H9 (cell line): ENCODE data around the gene DENND1A. TPM values are rescaled to one million over a fixed set of nuclear protein-coding genes. Genes with fewer than 3 reads are reported as not detected.

Experiments
- DNase-seq: peaks from one replicate; pipeline ENCODE4 v3.0.0-alpha.2; 2017
- H2AFZ ChIP-seq: one replicate; pipeline ENCODE4 v1.6.1; 2013; ENCODE audit warnings: mild to moderate bottlenecking, low read length, control low read depth, moderate library complexity
- H2AK5ac ChIP-seq: 2 replicates; pipeline ENCODE4 v1.6.1; 2013; ENCODE audit warnings: low read length, control low read depth, mixed read lengths; ENCODE audit not compliant: insufficient read length
- H2BK120ac ChIP-seq: one replicate; pipeline ENCODE4 v1.6.1; 2013; ENCODE audit warnings: low read depth, mild to moderate bottlenecking, low read length, control low read depth, inconsistent platforms; ENCODE audit not compliant: poor library complexity, severe bottlenecking
- H2BK12ac ChIP-seq: 2 replicates; pipeline ENCODE4 v1.6.1; 2013; ENCODE audit warnings: low read length, control low read depth, mixed read lengths, low read depth; ENCODE audit not compliant: insufficient read length
- H2BK15ac ChIP-seq: 2 replicates; pipeline ENCODE4 v1.6.1; 2013; ENCODE audit warnings: low read depth, low read length, control low read depth
- H2BK20ac ChIP-seq: one replicate; pipeline ENCODE4 v1.6.1; 2013; ENCODE audit warnings: low read depth, mild to moderate bottlenecking, low read length, control low read depth, inconsistent platforms; ENCODE audit not compliant: poor library complexity, severe bottlenecking
- H2BK5ac ChIP-seq: 2 replicates; pipeline ENCODE4 v1.6.1; 2013; ENCODE audit warnings: low read length, control low read depth, mixed read lengths; ENCODE audit not compliant: insufficient read length
- H3K14ac ChIP-seq: 2 replicates; pipeline ENCODE4 v1.6.1; 2013; ENCODE audit warnings: low read length, control low read depth; ENCODE audit not compliant: insufficient read depth
- H3K18ac ChIP-seq: 2 replicates; pipeline ENCODE4 v1.6.1; 2013; ENCODE audit warnings: low read depth, mild to moderate bottlenecking, mixed read lengths, low read length, control low read depth; ENCODE audit not compliant: insufficient read length
- H3K23ac ChIP-seq: 2 replicates; pipeline ENCODE4 v1.6.1; 2013; ENCODE audit warnings: low read length, control low read depth, mixed read lengths, low read depth; ENCODE audit not compliant: insufficient read length
- H3K23me2 ChIP-seq: 2 replicates; pipeline ENCODE4 v1.6.1; 2013; ENCODE audit warnings: low read depth, mild to moderate bottlenecking, mixed read lengths, low read length, control low read depth; ENCODE audit not compliant: insufficient read length, poor library complexity, severe bottlenecking
- H3K27ac ChIP-seq: 2 replicates; pipeline ENCODE4 v1.5.1; 2013; ENCODE audit warnings: low read length, control low read depth, mixed read lengths, low read depth; ENCODE audit not compliant: insufficient read length
- H3K27me3 ChIP-seq: 2 replicates; pipeline ENCODE4 v1.6.1; 2013; ENCODE audit warnings: low read length, control low read depth, inconsistent platforms; ENCODE audit not compliant: insufficient read depth
- H3K4ac ChIP-seq: 2 replicates; pipeline ENCODE4 v1.6.1; 2013; ENCODE audit warnings: low read depth, mild to moderate bottlenecking, control low read depth, inconsistent platforms, low read length, moderate library complexity
- H3K4me1 ChIP-seq: 2 replicates; pipeline ENCODE4 v1.6.1; 2013; ENCODE audit warnings: low read length, control low read depth, inconsistent platforms; ENCODE audit not compliant: insufficient read depth
- H3K4me2 ChIP-seq: 2 replicates; pipeline ENCODE4 v1.6.1; 2013; ENCODE audit warnings: low read length, control low read depth, mixed read lengths; ENCODE audit not compliant: insufficient read length, insufficient read depth
- H3K56ac ChIP-seq: 2 replicates; pipeline ENCODE4 v1.6.1; 2013; ENCODE audit warnings: low read depth, mild to moderate bottlenecking, mixed read lengths, low read length, control low read depth; ENCODE audit not compliant: insufficient read length
- H3K79me1 ChIP-seq: 2 replicates; pipeline ENCODE4 v1.6.1; 2013; ENCODE audit warnings: low read depth, mild to moderate bottlenecking, moderate library complexity, low read length, control low read depth, inconsistent platforms; ENCODE audit not compliant: insufficient read depth, poor library complexity, severe bottlenecking
- H3K79me2 ChIP-seq: 2 replicates; pipeline ENCODE4 v1.6.1; 2013; ENCODE audit warnings: low read length, control low read depth, inconsistent platforms; ENCODE audit not compliant: insufficient read depth
- H3K9ac ChIP-seq: 2 replicates; pipeline ENCODE4 v1.6.1; 2013; ENCODE audit warnings: low read length, control low read depth, mixed read lengths; ENCODE audit not compliant: insufficient read length; ENCODE audit errors: extremely low read depth
- H3K9me3 ChIP-seq: one replicate; pipeline ENCODE4 v1.6.1; 2013; ENCODE audit warnings: low read depth, low read length, inconsistent platforms; ENCODE audit not compliant: control insufficient read depth
- H3T11ph ChIP-seq: one replicate; pipeline ENCODE4 v1.6.1; 2013; ENCODE audit warnings: mild to moderate bottlenecking, low read length, control low read depth, inconsistent platforms
- H4K20me1 ChIP-seq: one replicate; pipeline ENCODE4 v1.6.1; 2013; ENCODE audit not compliant: control insufficient read depth, insufficient read length, insufficient read depth
- H4K5ac ChIP-seq: 2 replicates; pipeline ENCODE4 v1.6.1; 2013; ENCODE audit warnings: low read depth, mild to moderate bottlenecking, mixed read lengths, low read length, control low read depth; ENCODE audit not compliant: insufficient read length
- H4K8ac ChIP-seq: replicated peaks from 2 replicates; pipeline ENCODE4 v1.6.1; 2013; ENCODE audit warnings: low read length, control low read depth, mixed read lengths, low read depth; ENCODE audit not compliant: insufficient read length
- H4K91ac ChIP-seq: 2 replicates; pipeline ENCODE4 v1.6.1; 2013; ENCODE audit warnings: low read depth, mild to moderate bottlenecking, moderate library complexity, mixed read lengths, low read length, control low read depth; ENCODE audit not compliant: insufficient read length
- H3K27ac Mint-ChIP-seq, 3 experiments: 2 replicates in 2 of 3; 3 replicates in 1 of 3; pipeline ENCODE4 v1.8.0; 2020 to 2021; ENCODE audit warnings: mixed read lengths in 3 of 3, mild to moderate bottlenecking in 1 of 3, moderate library complexity in 1 of 3
- H3K27me3 Mint-ChIP-seq: 2 replicates; pipeline ENCODE4 v1.8.0; 2021; ENCODE audit warnings: low read depth, mild to moderate bottlenecking, moderate library complexity, mixed read lengths
- H3K36me3 Mint-ChIP-seq, 3 experiments: 2 replicates in 2 of 3; 3 replicates in 1 of 3; pipeline ENCODE4 v1.8.0; 2020 to 2021; ENCODE audit warnings: low read depth in 3 of 3, mixed read lengths in 3 of 3; ENCODE audit not compliant: insufficient read depth in 1 of 3
- H3K4me1 Mint-ChIP-seq, 2 experiments: 2 replicates each; pipeline ENCODE4 v1.8.0; 2020; ENCODE audit warnings: mixed read lengths in 2 of 2
- H3K4me3 Mint-ChIP-seq, 2 experiments: 2 replicates in 1 of 2; 3 replicates in 1 of 2; pipeline ENCODE4 v1.8.0; 2020 to 2021; ENCODE audit warnings: mild to moderate bottlenecking in 2 of 2, mixed read lengths in 2 of 2, moderate library complexity in 1 of 2
- H3K9me3 Mint-ChIP-seq, 2 experiments: 2 replicates in 1 of 2; 3 replicates in 1 of 2; pipeline ENCODE4 v1.8.0; 2020; ENCODE audit warnings: mild to moderate bottlenecking in 2 of 2, mixed read lengths in 2 of 2, moderate library complexity in 1 of 2
- CTCF ChIP-seq: fragments of 200-600 bp; sonication (generic); conservative IDR thresholded peaks from 3 replicates; pipeline ENCODE4 v1.8.0; 2021; ENCODE audit warnings: antibody characterized with exemption, mild to moderate bottlenecking
- WGBS: extraction: QIAGEN DNeasy Blood & Tissue Kit; methylation state at CpG from one replicate; pipeline ENCODE4 v1.1.7; 2013; ENCODE audit warnings: missing lambda C conversion rate, low lambda C conversion rate, mixed read lengths; ENCODE audit not compliant: insufficient read length; ENCODE audit errors: extremely low coverage; 5-methylcytosine and 5-hydroxymethylcytosine counted together
- total RNA-seq: library from RNA; stranded (reverse); gene quantifications from 2 replicates; pipeline ENCODE4 v1.2.1, GENCODE V29; 2021

DENND1A gene
- total RNA-seq, 1 experiment from 2014 or later = 20.4 TPM

DNA sequence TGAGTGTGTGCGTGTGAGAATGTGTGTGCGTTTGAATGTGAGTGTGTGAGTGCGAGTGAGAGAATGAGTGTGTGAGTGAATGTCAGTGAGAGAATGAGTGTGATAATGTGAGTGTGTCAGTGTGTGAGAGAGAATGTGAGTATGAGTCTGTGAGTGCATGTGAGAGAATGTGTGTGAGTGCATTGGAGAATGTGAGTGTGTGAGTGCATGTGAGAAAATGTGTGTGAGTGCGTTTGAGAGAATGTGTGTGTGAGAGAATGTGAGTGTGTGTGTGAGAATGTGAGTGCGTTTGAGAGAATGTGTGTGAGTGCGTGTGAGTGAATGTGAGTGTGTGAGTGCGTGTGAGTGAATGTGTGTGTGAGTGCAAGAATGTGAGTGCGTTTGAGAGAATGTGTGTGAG is 42.7 kb upstream of the DENND1A start:
- 100% methylated on average over 8 of the region's 8 CpGs for WGBS
- Histone ChIP-seq H3K9ac (no peak overlapping the region), H3K27ac (no peak overlapping the region), H4K91ac (no peak overlapping the region), H2BK120ac (no peak overlapping the region), H3K9me3 (peaks cover 11% of the 10 kb centered on the region), H2BK12ac (no peak overlapping the region), H3K79me1 (no peaks in the 10 kb centered on the region), H3K18ac (no peak overlapping the region), H2BK5ac (no peak overlapping the region), H2AFZ (no peak overlapping the region), H2BK15ac (no peak overlapping the region), H3K4me2 (no peak overlapping the region), H3K23me2 (no peaks in the 10 kb centered on the region), H3K14ac (no peak overlapping the region), H3K79me2 (no peaks in the 10 kb centered on the region), H3K27me3 (no peaks in the 10 kb centered on the region), H4K5ac (no peak overlapping the region), H2BK20ac (no peak overlapping the region), H2AK5ac (no peak overlapping the region), H3T11ph (no peak overlapping the region), H4K8ac (peak overlapping the region; percentile 10), H3K4ac (no peak overlapping the region), H4K20me1 (no peaks in the 10 kb centered on the region), H3K4me1 (no peaks in the 10 kb centered on the region), H3K56ac (peak overlapping the region; percentile 14), H3K23ac (no peak overlapping the region)
- Mint-ChIP-seq H3K27me3 (peaks cover 31% of the 10 kb centered on the region), H3K27ac (no peak overlapping the region), H3K36me3 (no peaks in the 10 kb centered on the region), H3K4me1 (no peaks in the 10 kb centered on the region), H3K4me3 (no peak overlapping the region), H3K9me3 (no peaks in the 10 kb centered on the region)
- DNase-seq = no peak
- TF ChIP-seq CTCF = no peak
